ENCODE data around the gene U2AF1L4.

- TF ChIP-seq, protein P1, sequence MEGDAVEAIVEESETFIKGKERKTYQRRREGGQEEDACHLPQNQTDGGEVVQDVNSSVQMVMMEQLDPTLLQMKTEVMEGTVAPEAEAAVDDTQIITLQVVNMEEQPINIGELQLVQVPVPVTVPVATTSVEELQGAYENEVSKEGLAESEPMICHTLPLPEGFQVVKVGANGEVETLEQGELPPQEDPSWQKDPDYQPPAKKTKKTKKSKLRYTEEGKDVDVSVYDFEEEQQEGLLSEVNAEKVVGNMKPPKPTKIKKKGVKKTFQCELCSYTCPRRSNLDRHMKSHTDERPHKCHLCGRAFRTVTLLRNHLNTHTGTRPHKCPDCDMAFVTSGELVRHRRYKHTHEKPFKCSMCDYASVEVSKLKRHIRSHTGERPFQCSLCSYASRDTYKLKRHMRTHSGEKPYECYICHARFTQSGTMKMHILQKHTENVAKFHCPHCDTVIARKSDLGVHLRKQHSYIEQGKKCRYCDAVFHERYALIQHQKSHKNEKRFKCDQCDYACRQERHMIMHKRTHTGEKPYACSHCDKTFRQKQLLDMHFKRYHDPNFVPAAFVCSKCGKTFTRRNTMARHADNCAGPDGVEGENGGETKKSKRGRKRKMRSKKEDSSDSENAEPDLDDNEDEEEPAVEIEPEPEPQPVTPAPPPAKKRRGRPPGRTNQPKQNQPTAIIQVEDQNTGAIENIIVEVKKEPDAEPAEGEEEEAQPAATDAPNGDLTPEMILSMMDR (IDR thresholded peaks at IDR 0.05; ENCODE audit: low read depth, low read length, poor library complexity, severe bottlenecking) = no peak
- TF ChIP-seq EZH2phosphoT487 (IDR thresholded peaks at IDR 0.05; ENCODE audit: borderline replicate concordance, low read length) = no peak
These were observed 45.0 kb upstream of the U2AF1L4 start for GRCh38 chr19:35789978-35790944.
